Suprapubic skin (tissue), 4 donors: Measurements from ENCODE around the gene STAP1.

ENCODE experiments used
- CTCF ChIP-seq, 2 donors: fragments of 200-600 bp in 1 of 2; fragments of 450-650 bp in 1 of 2; sonication (generic) in 1 of 2; IDR thresholded peaks; one replicate each; pipeline ENCODE4 v1.5.1; 2016 to 2019; ENCODE audit warnings: antibody characterized with exemption in 2 of 2, mild to moderate bottlenecking in 1 of 2, moderate library complexity in 1 of 2
- EP300 ChIP-seq: sonication (generic); formaldehyde crosslinking; IDR thresholded peaks from one replicate; pipeline ENCODE4 v1.6.1; 2017; ENCODE audit warnings: antibody characterized with exemption
- POLR2A ChIP-seq, 2 donors: fragments of 450-650 bp; IDR thresholded peaks; one replicate each; pipeline ENCODE4 v1.6.1; 2017; ENCODE audit warnings: antibody characterized with exemption in 2 of 2, mild to moderate bottlenecking in 2 of 2, moderate library complexity in 2 of 2
- POLR2AphosphoS5 ChIP-seq, 3 donors: sonication (generic); formaldehyde crosslinking; IDR thresholded peaks; one replicate each; pipeline ENCODE4 v1.6.1; 2017; ENCODE audit warnings: antibody characterized with exemption in 3 of 3

- TF ChIP-seq POLR2A (IDR thresholded peaks at IDR 0.05) (no peak), POLR2AphosphoS5 (IDR thresholded peaks at IDR 0.05) (no peak), EP300 (no peak), CTCF (IDR thresholded peaks at IDR 0.05) (no peak)
Observed at GRCh38 chr4:67568820-67569219, 10.3 kb downstream of the STAP1 start.
